AG09309 (cell line): ENCODE data around the gene CDKN1C.

ENCODE experiments used
- DNase-seq: peaks from one replicate; pipeline ENCODE4 v3.0.0-alpha.2; 2010; ENCODE audit warnings: low read depth
- H3K4me3 ChIP-seq: 2 replicates; pipeline ENCODE4 v1.5.1; 2011; ENCODE audit warnings: mild to moderate bottlenecking, low read depth, low read length, moderate library complexity; ENCODE audit not compliant: control insufficient read depth
- CTCF ChIP-seq: IDR thresholded peaks from 2 replicates; pipeline ENCODE4 v1.5.1; 2011; ENCODE audit warnings: mild to moderate bottlenecking, low read depth, low read length, inconsistent platforms; ENCODE audit not compliant: insufficient read depth, control insufficient read depth; ENCODE audit errors: missing control alignments

CDKN1C gene

GRCh38 chr11:2833716-2834502 lies 51.7 kb downstream of the CDKN1C start:
- no peak for TF ChIP-seq CTCF
- no peak overlapping the region for H3K4me3 ChIP-seq
- no peak for DNase-seq
